ENCODE data around the gene MXD1. TPM values are rescaled to one million over a fixed set of nuclear protein-coding genes. Genes with fewer than 3 reads are reported as not detected.
A peak's percentile ranks its signal among the peaks of the same experiment; 100 is the strongest.

MXD1 gene
- total and polyA plus RNA-seq, 8 donors: 1.5 to 8.6 (median 5.0) TPM

GRCh38 chr2:69933254-69933828 is 18.4 kb downstream of the MXD1 start:
- intact Hi-C loops (cut with DNase I): loop anchor here in 1 of 3 donors (10.0 kb wide), 1 partner anchor 111 kb away; no protein-coding TSS in a partner anchor
- Histone ChIP-seq H3K4me1 (peaks cover 0 to 9% (median 0%) of the 10 kb centered on the region in 3 donors), H3K27me3 (no peaks in the 10 kb centered on the region), H3K27ac (peak overlapping the region in 1 of 4 donors; percentile 11), H3K36me3 (peaks cover 8 to 25% (median 13%) of the 10 kb centered on the region in 3 donors), H3K4me3 (no peak overlapping the region), H3K9me3 (no peaks in the 10 kb centered on the region)
- peak in 2 of 4 donors; percentile 56 to 67 for ATAC-seq
- no peak for TF ChIP-seq CTCF (IDR thresholded peaks at IDR 0.05)
- FAIRE-seq: no peak
- DNase-seq: no peak

- intact Hi-C loops (cut with DNase I): loop anchor here in 1 of 3 donors (10.0 kb wide), 1 partner anchor 111 kb away; no protein-coding TSS in a partner anchor
- peak overlapping the region in 1 of 4 donors; percentile 11 for H3K27ac ChIP-seq
- DNase-seq (no peak), ATAC-seq (peak in 3 of 4 donors; percentile 61 to 80 (median 78)), FAIRE-seq (no peak)
- H3K4me1 ChIP-seq: peaks cover 0 to 9% (median 0%) of the 10 kb centered on the region in 3 donors
- H3K9me3 ChIP-seq: no peaks in the 10 kb centered on the region
- 68 to 74% methylated on average over 4 of the region's 4 CpGs for WGBS, 2 donors
- peaks cover 8 to 30% (median 19%) of the 10 kb centered on the region in 3 donors for H3K36me3 ChIP-seq
- H3K27me3 ChIP-seq: no peaks in the 10 kb centered on the region
- H3K4me3 ChIP-seq: no peak overlapping the region
- TF ChIP-seq CTCF (IDR thresholded peaks at IDR 0.05): no peak
These were observed 19.1 kb downstream of the MXD1 start for GRCh38 chr2:69933839-69934613.

GRCh38 chr2:69934614-69934908 is 19.7 kb downstream of the MXD1 start:
- Histone ChIP-seq H3K4me1 (peaks cover 0 to 9% (median 0%) of the 10 kb centered on the region in 3 donors), H3K9me3 (no peaks in the 10 kb centered on the region), H3K27me3 (no peaks in the 10 kb centered on the region), H3K27ac (no peak overlapping the region), H3K36me3 (peaks cover 8 to 30% (median 24%) of the 10 kb centered on the region in 3 donors), H3K4me3 (no peak overlapping the region)
- ATAC-seq (no peak), FAIRE-seq (no peak), DNase-seq (no peak)
- WGBS, 2 donors: 46 to 61% methylated on average over 1 of the region's 1 CpG
- intact Hi-C loops (cut with DNase I): loop anchor here in 1 of 3 donors (10.0 kb wide), 1 partner anchor 110 kb away; no protein-coding TSS in a partner anchor
- no peak for TF ChIP-seq CTCF (IDR thresholded peaks at IDR 0.05)

- peaks cover 8 to 30% (median 26%) of the 10 kb centered on the region in 3 donors for H3K36me3 ChIP-seq
- H3K27me3 ChIP-seq: no peaks in the 10 kb centered on the region
- 93 to 95% methylated on average over 5 of the region's 5 CpGs for WGBS, 2 donors
- peaks cover 0 to 9% (median 0%) of the 10 kb centered on the region in 3 donors for H3K4me1 ChIP-seq
- no peaks in the 10 kb centered on the region for H3K9me3 ChIP-seq
- H3K4me3 ChIP-seq: no peak overlapping the region
- no peak for TF ChIP-seq CTCF (IDR thresholded peaks at IDR 0.05)
- intact Hi-C loops (cut with DNase I): loop anchor here in 1 of 3 donors (10.0 kb wide), 1 partner anchor 110 kb away; no protein-coding TSS in a partner anchor
- DNase-seq: no peak
- H3K27ac ChIP-seq: no peak overlapping the region
- ATAC-seq: no peak
- no peak for FAIRE-seq
These were observed 20.1 kb downstream of the MXD1 start for GRCh38 chr2:69935011-69935410.
